Measurements from ENCODE around the gene PKIG. TPM values are rescaled to one million over a fixed set of nuclear protein-coding genes. Genes with fewer than 3 reads are reported as not detected.
A peak's percentile ranks its signal among the peaks of the same experiment; 100 is the strongest.

PKIG gene
- total RNA-seq, 2 experiments from 2014 or later: 31.7 to 46.9 TPM

GRCh38 chr20:44618318-44618731 lies 35.9 kb downstream of the PKIG start:
- CTCF ChIA-PET (ENCODE audit: unreplicated experiment): interaction anchor here (0.7 to 2.1 kb wide), 3 partner anchors 24 to 65 kb away, joined by 3 to 8 read pairs (median 8); no protein-coding TSS in a partner anchor
- H3K9me2 ChIP-seq (ENCODE audit: insufficient read depth, low read length): no peaks in the 10 kb centered on the region
- TSS peak; percentile 46 for BruUV-seq (replicated peaks)
- peaks cover 98% of the 10 kb centered on the region for H3K36me3 ChIP-seq (ENCODE audit: insufficient read depth, low read length)
- no peak overlapping the region for H2AFZ ChIP-seq (ENCODE audit: low read length)
- no peaks in the 10 kb centered on the region for H4K20me1 ChIP-seq (ENCODE audit: insufficient read depth, low read length)
- H3K27ac ChIP-seq (ENCODE audit: low read depth, low read length, poor library complexity, severe bottlenecking): peak overlapping the region; percentile 93
- DNase-seq (ENCODE audit: low spot score): peak; percentile 34
- H3K4me3 ChIP-seq (ENCODE audit: low read depth, low read length, poor library complexity, severe bottlenecking): peak overlapping the region; percentile 10
- peaks cover 7% of the 10 kb centered on the region for H3K9me3 ChIP-seq (ENCODE audit: low read length)
- peaks cover 53% of the 10 kb centered on the region for H3K4me1 ChIP-seq (ENCODE audit: insufficient read depth, low read length, poor library complexity, severe bottlenecking)
- intact Hi-C loops (cut with micrococcal nuclease; ENCODE audit: unreplicated experiment): loop anchor here (1.0 kb wide), 2 partner anchors 28 to 65 kb away; no protein-coding TSS in a partner anchor
- POLR2A ChIA-PET: interaction anchor here (1.9 to 3.2 kb wide), 4 partner anchors 17 to 32 kb away, joined by 8 to 16 read pairs (median 14); partner anchors contain the start of gene ADA
- H3K4me2 ChIP-seq (ENCODE audit: low read length): peak overlapping the region; percentile 51
- TF ChIP-seq CTCF (conservative IDR thresholded peaks at IDR 0.05; ENCODE audit: low read length) (no peak), EZH2phosphoT487 (IDR thresholded peaks at IDR 0.05; ENCODE audit: borderline replicate concordance, low read depth, low read length) (no peak)
- H3K79me2 ChIP-seq (ENCODE audit: insufficient read depth, low read depth, low read length): no peaks in the 10 kb centered on the region

- TF ChIP-seq CTCF (conservative IDR thresholded peaks at IDR 0.05; ENCODE audit: low read length): no peak
- no peak for TF ChIP-seq EZH2phosphoT487 (IDR thresholded peaks at IDR 0.05; ENCODE audit: borderline replicate concordance, low read depth, low read length)
- Histone ChIP-seq H3K27ac (ENCODE audit: low read depth, low read length, poor library complexity, severe bottlenecking) (peak overlapping the region; percentile 93), H3K9me2 (ENCODE audit: insufficient read depth, low read length) (no peaks in the 10 kb centered on the region), H3K36me3 (ENCODE audit: insufficient read depth, low read length) (peaks cover 98% of the 10 kb centered on the region), H3K4me3 (ENCODE audit: low read depth, low read length, poor library complexity, severe bottlenecking) (no peak overlapping the region), H2AFZ (ENCODE audit: low read length) (no peak overlapping the region), H3K4me2 (ENCODE audit: low read length) (no peak overlapping the region), H3K4me1 (ENCODE audit: insufficient read depth, low read length, poor library complexity, severe bottlenecking) (peaks cover 52% of the 10 kb centered on the region), H4K20me1 (ENCODE audit: insufficient read depth, low read length) (no peaks in the 10 kb centered on the region), H3K79me2 (ENCODE audit: insufficient read depth, low read depth, low read length) (no peaks in the 10 kb centered on the region), H3K9me3 (ENCODE audit: low read length) (peaks cover 17% of the 10 kb centered on the region)
- intact Hi-C loops (cut with micrococcal nuclease; ENCODE audit: unreplicated experiment): no loop called here
- no TSS peak for BruUV-seq (replicated peaks)
- CTCF ChIA-PET (ENCODE audit: unreplicated experiment): interaction anchor here (2.1 kb wide), 1 partner anchor 23 kb away, joined by 8 read pairs; no protein-coding TSS in a partner anchor
- POLR2A ChIA-PET: interaction anchor here (2.9 to 3.1 kb wide), 2 partner anchors 16 to 24 kb away, joined by 8 to 14 read pairs; no protein-coding TSS in a partner anchor
- no peak for DNase-seq (ENCODE audit: low spot score)
Measured at GRCh38 chr20:44619294-44619693, 36.9 kb downstream of the PKIG start.

GRCh38 chr20:44620030-44620429 lies 37.7 kb downstream of the PKIG start:
- no peaks in the 10 kb centered on the region for H3K79me2 ChIP-seq (ENCODE audit: insufficient read depth, low read depth, low read length)
- H3K9me3 ChIP-seq (ENCODE audit: low read length): peaks cover 24% of the 10 kb centered on the region
- intact Hi-C loops (cut with micrococcal nuclease; ENCODE audit: unreplicated experiment): no loop called here
- ChIA-PET CTCF (ENCODE audit: unreplicated experiment) (no interaction called here), POLR2A (no interaction called here)
- H3K9me2 ChIP-seq (ENCODE audit: insufficient read depth, low read length): no peaks in the 10 kb centered on the region
- H3K36me3 ChIP-seq (ENCODE audit: insufficient read depth, low read length): peaks cover 98% of the 10 kb centered on the region
- H3K4me2 ChIP-seq (ENCODE audit: low read length): no peak overlapping the region
- no peak for TF ChIP-seq CTCF (conservative IDR thresholded peaks at IDR 0.05; ENCODE audit: low read length)
- TF ChIP-seq EZH2phosphoT487 (IDR thresholded peaks at IDR 0.05; ENCODE audit: borderline replicate concordance, low read depth, low read length): no peak
- H3K4me3 ChIP-seq (ENCODE audit: low read depth, low read length, poor library complexity, severe bottlenecking): no peak overlapping the region
- DNase-seq (ENCODE audit: low spot score): no peak
- no TSS peak for BruUV-seq (replicated peaks)
- H3K27ac ChIP-seq (ENCODE audit: low read depth, low read length, poor library complexity, severe bottlenecking): peak overlapping the region; percentile 93
- H4K20me1 ChIP-seq (ENCODE audit: insufficient read depth, low read length): no peaks in the 10 kb centered on the region
- no peak overlapping the region for H2AFZ ChIP-seq (ENCODE audit: low read length)
- H3K4me1 ChIP-seq (ENCODE audit: insufficient read depth, low read length, poor library complexity, severe bottlenecking): peaks cover 45% of the 10 kb centered on the region

All from OCI-LY7 (cell line).